GM21367 (cell line): Measurements from ENCODE around the gene GNAI3.

Experiments used
- ATAC-seq: cut with Tn5 transposase; IDR thresholded peaks from one replicate; pipeline ENCODE4 v1.9.1; 2021; ENCODE audit not compliant: unreplicated experiment

Gene GNAI3

GRCh38 chr1:109634771-109635750 is 86.6 kb downstream of the GNAI3 start:
- ATAC-seq, result no peak

GRCh38 chr1:109635862-109636200 is 87.4 kb downstream of the GNAI3 start:
- ATAC-seq, result no peak

- no peak for ATAC-seq
Observed at GRCh38 chr1:109636201-109636952, 88.0 kb downstream of the GNAI3 start.

- ATAC-seq, result no peak
Observed at GRCh38 chr1:109637446-109637845, 89.0 kb downstream of the GNAI3 start.

- no peak for ATAC-seq
Observed at GRCh38 chr1:109639063-109639840, 90.8 kb downstream of the GNAI3 start.

- ATAC-seq, result no peak
Observed at GRCh38 chr1:109639841-109640184, 91.4 kb downstream of the GNAI3 start.

GRCh38 chr1:109640285-109640865 is 92.0 kb downstream of the GNAI3 start:
- peak; percentile 44 for ATAC-seq

- ATAC-seq, result no peak
Observed at GRCh38 chr1:109641078-109641740, 92.8 kb downstream of the GNAI3 start.

GRCh38 chr1:109641861-109642260 is 93.4 kb downstream of the GNAI3 start:
- no peak for ATAC-seq

- no peak for ATAC-seq
Observed at GRCh38 chr1:109642626-109643025, 94.2 kb downstream of the GNAI3 start.

- ATAC-seq, result peak; percentile 83
Observed at GRCh38 chr1:109643385-109644230, 95.2 kb downstream of the GNAI3 start.

GRCh38 chr1:109644670-109645069 is 96.3 kb downstream of the GNAI3 start:
- no peak for ATAC-seq

GRCh38 chr1:109649491-109649914 is 101.1 kb downstream of the GNAI3 start:
- ATAC-seq, result no peak

- ATAC-seq, result no peak
Observed at GRCh38 chr1:109650609-109651008, 102.2 kb downstream of the GNAI3 start.

- ATAC-seq, result no peak
Observed at GRCh38 chr1:109652402-109652801, 104.0 kb downstream of the GNAI3 start.

GRCh38 chr1:109653306-109653705 is 104.9 kb downstream of the GNAI3 start:
- no peak for ATAC-seq

- ATAC-seq, result no peak
Observed at GRCh38 chr1:109654519-109654918, 106.1 kb downstream of the GNAI3 start.

- ATAC-seq, result peak; percentile 76
Observed at GRCh38 chr1:109655615-109656519, 107.5 kb downstream of the GNAI3 start, which contains the start of gene GSTM4. TSS of gene GSTM4 (plus strand) at chr1:109656099. CDS start at chr1:109656390, 291 bp downstream.
